Right atrium auricular region (tissue), 2 donors: Measurements from ENCODE around the gene CCL8. TPM values are rescaled to one million over a fixed set of nuclear protein-coding genes. Genes with fewer than 3 reads are reported as not detected.
A peak's percentile ranks its signal among the peaks of the same experiment; 100 is the strongest.
"Not testable (repeated sequence)": the region's sequence is repeated elsewhere in the genome, so short reads cannot be mapped to it uniquely, and the experiment has no call there.

Experiments
- DNase-seq: peaks from one replicate; pipeline ENCODE4 v3.0.0-alpha.2; 2019; ENCODE audit warnings: low spot score
- H3K27ac ChIP-seq, 2 donors: fragments of 200-600 bp; sonication (generic); 1 replicate in 1 of 2; 2 replicates in 1 of 2; pipeline ENCODE4 v1.5.1; 2016 to 2019
- H3K27me3 ChIP-seq, 2 donors: fragments of 200-600 bp; sonication (generic); one replicate each; pipeline versions ENCODE4 v1.5.1 to v1.6.0; 2017 to 2019
- H3K36me3 ChIP-seq: fragments of 200-600 bp; sonication (generic); one replicate; pipeline ENCODE4 v1.5.1; 2016
- H3K4me1 ChIP-seq, 2 donors: fragments of 200-600 bp; sonication (generic); one replicate each; pipeline versions ENCODE4 v1.5.1 to v1.6.0; 2017 to 2019
- H3K4me3 ChIP-seq, 2 donors: fragments of 200-600 bp; sonication (generic); 1 replicate in 1 of 2; 2 replicates in 1 of 2; pipeline ENCODE4 v1.5.1; 2017 to 2019; ENCODE audit warnings: mild to moderate bottlenecking in 1 of 2, moderate library complexity in 1 of 2
- H3K9me3 ChIP-seq, 2 donors: fragments of 200-600 bp; sonication (generic); one replicate each; pipeline ENCODE4 v1.5.1; 2019
- total RNA-seq, 2 donors: library from RNA; depleted of rRNA; stranded (reverse); fragments of >200 nt; gene quantifications; one replicate each; pipeline ENCODE4 v1.1.0, GENCODE V29; 2016
- TF ChIP-seq, protein P1 (sequence below), 2 donors: fragments of 200-600 bp; sonication (generic); IDR thresholded peaks; one replicate each; pipeline ENCODE4 v1.5.1; 2019; ENCODE audit warnings: antibody characterized with exemption in 2 of 2

The CCL8 gene
- total RNA-seq, 2 donors from 2014 or later = 0.52 TPM; not detected in 1

DNA sequence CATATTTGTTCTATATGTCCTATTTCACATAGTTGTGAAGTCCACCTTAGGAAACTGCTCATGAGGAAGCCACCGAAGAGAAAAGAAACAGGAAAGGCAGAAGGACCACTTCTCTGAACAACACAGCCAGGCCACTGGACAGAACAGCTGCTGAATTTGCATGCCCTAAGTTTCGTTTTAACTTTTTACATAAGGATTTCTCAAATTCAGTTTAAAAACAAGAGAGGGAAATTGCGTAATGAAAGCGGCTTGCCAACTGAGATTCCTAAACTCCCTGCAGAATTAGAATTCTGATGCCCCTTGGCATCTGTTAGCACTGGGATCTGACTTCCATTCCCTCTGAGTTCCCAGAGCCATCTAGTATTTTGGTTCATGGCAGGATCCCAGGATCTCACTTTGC lies 5.0 kb upstream of the CCL8 start:
- Histone ChIP-seq H3K4me3 (no peak overlapping the region), H3K27me3 (no peaks in the 10 kb centered on the region), H3K9me3 (no peaks in the 10 kb centered on the region), H3K4me1 (peaks cover 0 to 40% of the 10 kb centered on the region in 2 donors), H3K36me3 (no peaks in the 10 kb centered on the region), H3K27ac (peak overlapping the region; percentile 53 to 55)
- DNase-seq = peak; percentile 59
- TF ChIP-seq, protein P1, sequence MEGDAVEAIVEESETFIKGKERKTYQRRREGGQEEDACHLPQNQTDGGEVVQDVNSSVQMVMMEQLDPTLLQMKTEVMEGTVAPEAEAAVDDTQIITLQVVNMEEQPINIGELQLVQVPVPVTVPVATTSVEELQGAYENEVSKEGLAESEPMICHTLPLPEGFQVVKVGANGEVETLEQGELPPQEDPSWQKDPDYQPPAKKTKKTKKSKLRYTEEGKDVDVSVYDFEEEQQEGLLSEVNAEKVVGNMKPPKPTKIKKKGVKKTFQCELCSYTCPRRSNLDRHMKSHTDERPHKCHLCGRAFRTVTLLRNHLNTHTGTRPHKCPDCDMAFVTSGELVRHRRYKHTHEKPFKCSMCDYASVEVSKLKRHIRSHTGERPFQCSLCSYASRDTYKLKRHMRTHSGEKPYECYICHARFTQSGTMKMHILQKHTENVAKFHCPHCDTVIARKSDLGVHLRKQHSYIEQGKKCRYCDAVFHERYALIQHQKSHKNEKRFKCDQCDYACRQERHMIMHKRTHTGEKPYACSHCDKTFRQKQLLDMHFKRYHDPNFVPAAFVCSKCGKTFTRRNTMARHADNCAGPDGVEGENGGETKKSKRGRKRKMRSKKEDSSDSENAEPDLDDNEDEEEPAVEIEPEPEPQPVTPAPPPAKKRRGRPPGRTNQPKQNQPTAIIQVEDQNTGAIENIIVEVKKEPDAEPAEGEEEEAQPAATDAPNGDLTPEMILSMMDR (IDR thresholded peaks at IDR 0.05) = no peak

DNA sequence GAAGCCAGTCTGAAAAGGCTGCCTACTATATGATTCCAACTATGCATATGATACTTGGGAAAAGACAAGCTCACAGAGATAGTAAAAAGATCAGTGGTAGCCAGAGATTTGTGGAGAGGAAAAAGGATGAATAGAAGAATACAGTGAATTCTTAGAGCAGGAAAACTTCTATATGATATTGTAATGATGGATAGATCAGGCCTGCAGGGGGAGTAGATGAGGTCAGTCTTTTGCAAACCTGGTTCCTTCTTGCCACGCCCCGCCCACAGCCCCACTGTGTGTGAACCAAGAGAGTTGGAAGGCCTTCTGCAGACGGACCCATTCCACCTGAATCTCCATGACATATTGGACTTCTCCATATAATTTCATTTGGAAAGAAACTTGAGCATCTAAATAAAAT lies 761 bp upstream of the CCL8 start:
- TF ChIP-seq, protein P1 (IDR thresholded peaks at IDR 0.05) = no peak
- Histone ChIP-seq H3K9me3 (no peaks in the 10 kb centered on the region), H3K36me3 (no peaks in the 10 kb centered on the region), H3K4me3 (no peak overlapping the region), H3K4me1 (peaks cover 0 to 22% of the 10 kb centered on the region in 2 donors), H3K27ac (no peak overlapping the region), H3K27me3 (no peaks in the 10 kb centered on the region)
- no peak for DNase-seq

DNA sequence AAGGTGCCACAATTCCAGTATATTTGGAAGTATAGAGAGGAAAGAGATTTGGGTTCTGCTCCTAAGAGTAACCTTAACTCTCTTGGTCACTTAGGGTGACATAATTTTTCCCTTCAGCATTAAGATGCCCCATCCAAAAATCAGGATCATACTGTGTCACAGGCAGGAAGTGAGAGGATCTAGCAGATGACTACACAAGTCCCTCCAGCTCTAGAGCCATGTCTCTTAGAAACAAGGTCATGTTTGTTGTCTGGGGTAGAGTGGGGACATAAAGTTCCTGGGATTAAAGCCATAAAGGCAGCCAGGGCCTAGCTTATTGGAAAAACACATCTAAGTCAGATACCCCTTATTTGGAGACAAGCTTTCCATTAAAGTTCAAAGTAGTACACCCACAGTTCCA lies 2.7 kb downstream of the CCL8 start:
- Histone ChIP-seq H3K27ac (peak overlapping the region; percentile 8 to 61), H3K9me3 (peaks cover 0 to 18% of the 10 kb centered on the region in 2 donors), H3K4me1 (peaks cover 0 to 5% of the 10 kb centered on the region in 2 donors), H3K36me3 (no peaks in the 10 kb centered on the region), H3K4me3 (no peak overlapping the region), H3K27me3 (no peaks in the 10 kb centered on the region)
- no peak for DNase-seq
- TF ChIP-seq, protein P1 (IDR thresholded peaks at IDR 0.05) = no peak

DNA sequence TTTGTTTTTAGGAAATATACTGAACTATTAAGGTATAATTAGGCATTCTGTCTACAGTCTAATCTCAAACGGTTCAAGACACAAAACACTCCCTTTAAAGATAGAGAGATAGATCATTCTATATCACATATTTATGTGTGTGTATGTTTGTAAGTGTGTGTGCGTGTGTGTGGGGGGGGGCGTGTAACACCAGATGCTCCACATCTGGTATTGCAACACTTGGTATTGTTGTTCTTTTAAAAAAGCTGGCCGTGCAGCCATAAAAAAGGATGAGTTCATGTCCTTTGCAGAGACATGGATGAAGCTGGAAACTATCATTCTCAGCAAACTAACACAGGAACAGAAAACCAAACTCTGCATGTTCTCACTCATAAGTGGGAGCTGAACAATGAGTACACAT lies 8.3 kb downstream of the CCL8 start:
- not testable (repeated sequence) for H3K4me1 ChIP-seq, DNase-seq, H3K4me3 ChIP-seq, H3K36me3 ChIP-seq, H3K27ac ChIP-seq, H3K27me3 ChIP-seq
- peaks cover 0 to 18% of the 10 kb centered on the region in 2 donors for H3K9me3 ChIP-seq

DNA sequence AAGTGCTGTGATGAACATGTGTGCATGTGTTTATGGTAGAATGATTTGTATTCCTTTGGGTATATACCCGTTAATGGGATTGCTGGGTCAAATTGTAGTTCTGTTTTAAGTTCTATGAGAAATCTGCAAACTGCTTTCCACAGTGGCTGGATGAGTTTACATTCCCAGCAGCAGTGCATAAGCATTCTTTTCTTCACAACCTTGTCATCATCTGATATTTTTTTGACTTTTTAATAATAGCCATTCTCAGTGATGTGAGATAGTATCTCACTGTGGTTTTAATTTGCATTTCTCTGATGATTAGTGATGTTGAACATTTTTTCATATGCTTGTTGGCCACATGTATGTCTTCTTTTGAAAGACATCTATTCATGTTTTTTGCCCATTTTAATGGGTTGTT lies 18.5 kb downstream of the CCL8 start:
- no peaks in the 10 kb centered on the region for H3K36me3 ChIP-seq
- no peak overlapping the region for H3K4me3 ChIP-seq
- H3K27ac ChIP-seq = no peak overlapping the region
- H3K4me1 ChIP-seq = no peaks in the 10 kb centered on the region
- H3K9me3 ChIP-seq = no peaks in the 10 kb centered on the region
- DNase-seq = no peak
- TF ChIP-seq, protein P1 (IDR thresholded peaks at IDR 0.05) = no peak
- H3K27me3 ChIP-seq = no peaks in the 10 kb centered on the region

DNA sequence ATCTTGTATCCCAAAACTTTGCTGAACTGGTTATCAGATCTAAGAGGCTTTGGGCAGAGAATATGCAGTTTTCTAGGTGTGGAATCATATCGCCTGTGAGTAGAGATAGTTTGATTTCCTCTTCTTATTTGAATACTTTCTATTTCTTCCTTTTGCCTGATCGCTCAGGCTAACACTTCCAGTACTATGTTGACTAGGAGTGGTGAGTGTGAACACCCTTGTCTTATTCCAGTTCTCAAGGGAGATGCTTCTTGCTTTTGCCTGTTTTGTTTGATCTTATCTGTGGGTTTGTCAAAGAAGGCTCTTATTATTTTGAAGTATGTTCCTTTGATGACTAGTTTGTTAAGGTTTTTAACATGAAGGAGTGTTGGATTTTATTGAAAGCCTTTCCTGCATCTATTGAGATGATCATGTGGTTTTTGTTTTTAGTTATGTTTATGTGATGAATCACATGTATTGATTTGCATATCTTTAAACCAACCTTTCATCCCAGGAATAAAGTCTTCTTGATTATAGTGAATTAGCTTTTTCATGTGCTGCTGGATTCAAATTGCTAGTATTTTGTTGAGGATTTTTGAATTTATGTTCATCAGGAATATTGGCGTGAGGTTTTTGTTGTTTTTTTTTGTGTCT lies 20.0 kb downstream of the CCL8 start:
- no peaks in the 10 kb centered on the region for H3K9me3 ChIP-seq
- H3K4me3 ChIP-seq = no peak overlapping the region
- H3K4me1 ChIP-seq = no peaks in the 10 kb centered on the region
- no peaks in the 10 kb centered on the region for H3K36me3 ChIP-seq
- TF ChIP-seq, protein P1 (IDR thresholded peaks at IDR 0.05) = no peak
- no peak overlapping the region for H3K27ac ChIP-seq
- no peaks in the 10 kb centered on the region for H3K27me3 ChIP-seq
- DNase-seq = no peak
